ENCODE measurements around the gene PKD2L1.
A peak's percentile ranks its signal among the peaks of the same experiment; 100 is the strongest.

Gene PKD2L1

GRCh38 chr10:100355086-100355485, 25.1 kb upstream of the PKD2L1 start:
- DNase-seq, result no peak

GRCh38 chr10:100353770-100354485, 23.9 kb upstream of the PKD2L1 start:
- no peak for DNase-seq

GRCh38 chr10:100350914-100351485, 21.0 kb upstream of the PKD2L1 start:
- no peak for DNase-seq

- no peak for DNase-seq
Measured at GRCh38 chr10:100349672-100350071, 19.6 kb upstream of the PKD2L1 start.

- no peak for DNase-seq
Measured at GRCh38 chr10:100349087-100349486, 19.1 kb upstream of the PKD2L1 start.

- peak; percentile 49 for DNase-seq
Measured at GRCh38 chr10:100348389-100348927, 18.4 kb upstream of the PKD2L1 start.

GRCh38 chr10:100347568-100348195, 17.7 kb upstream of the PKD2L1 start:
- DNase-seq, result no peak

GRCh38 chr10:100346765-100347567, 16.9 kb upstream of the PKD2L1 start, which contains the start of gene SCD:
Gene SCD (plus strand): TSS chr10:100347233. CDS start chr10:100347505, 272 bp downstream.
- DNase-seq, result peak; percentile 97

GRCh38 chr10:100346351-100346764, 16.3 kb upstream of the PKD2L1 start:
- DNase-seq, result peak; percentile 88

GRCh38 chr10:100345570-100346330, 15.7 kb upstream of the PKD2L1 start:
- DNase-seq, result no peak

- no peak for DNase-seq
Measured at GRCh38 chr10:100344241-100344788, 14.3 kb upstream of the PKD2L1 start.

- DNase-seq, result no peak
Measured at GRCh38 chr10:100342627-100342972, 12.6 kb upstream of the PKD2L1 start.

GRCh38 chr10:100341953-100342626, 12.1 kb upstream of the PKD2L1 start:
- DNase-seq, result peak; percentile 57

GRCh38 chr10:100340948-100341847, 11.2 kb upstream of the PKD2L1 start:
- no peak for DNase-seq

GRCh38 chr10:100339236-100339635, 9.2 kb upstream of the PKD2L1 start:
- DNase-seq, result no peak

GRCh38 chr10:100338434-100339036, 8.5 kb upstream of the PKD2L1 start:
- peak; percentile 84 for DNase-seq

GRCh38 chr10:100334762-100335161, 4.7 kb upstream of the PKD2L1 start:
- no peak for DNase-seq

- no peak for DNase-seq
Measured at GRCh38 chr10:100333661-100334440, 3.8 kb upstream of the PKD2L1 start.

- no peak for DNase-seq
Measured at GRCh38 chr10:100333106-100333505, 3.1 kb upstream of the PKD2L1 start.
